Vagina (tissue), 2 donors: Measurements from ENCODE around the gene ATF6B.

Experiments used
- CTCF ChIP-seq, 3 experiments: fragments of 450-650 bp in 2 of 3; fragments of 200-600 bp in 1 of 3; sonication (generic) in 1 of 3; IDR thresholded peaks; one replicate each; pipeline ENCODE4 v1.5.1; 2017 to 2019; ENCODE audit warnings: antibody characterized with exemption in 3 of 3, mild to moderate bottlenecking in 2 of 3, moderate library complexity in 2 of 3
- POLR2AphosphoS5 ChIP-seq, 2 donors: sonication (generic); formaldehyde crosslinking; IDR thresholded peaks; one replicate each; pipeline ENCODE4 v1.9.0; 2017; ENCODE audit warnings: antibody characterized with exemption in 2 of 2, mild to moderate bottlenecking in 2 of 2, low read depth in 1 of 2; ENCODE audit not compliant: insufficient read depth in 1 of 2

GRCh38 chr6:32108727-32109113 is 19.3 kb downstream of the ATF6B start:
- TF ChIP-seq CTCF (IDR thresholded peaks at IDR 0.05) (no peak), POLR2AphosphoS5 (IDR thresholded peaks at IDR 0.05; ENCODE audit: insufficient read depth in 1 of 2, low read depth in 1 of 2) (no peak)
